SK-N-SH (cell line): ENCODE measurements around the gene JAZF1. TPM values are rescaled to one million over a fixed set of nuclear protein-coding genes. Genes with fewer than 3 reads are reported as not detected.

Experiments
- CTCF ChIA-PET: fragments of 300-600, 350-600 bp; formaldehyde crosslinking; extraction: SDS; loops from one replicate; lab custom pipeline; 2021; lab: Yijun Ruan, JAX
- POLR2A ChIA-PET: fragments of 350-600 bp; sonication (Branson Sonifier 250); formaldehyde crosslinking; extraction: SDS; loops from one replicate; lab custom pipeline; 2020; ENCODE audit warnings: antibody characterized with exemption, inconsistent platforms; lab: Yijun Ruan, JAX
- DNase-seq: peaks from one replicate; pipeline ENCODE4 v3.0.0; 2012
- H2AFZ ChIP-seq: fragments of 200-600 bp; sonication (generic); 2 replicates; pipeline ENCODE4 v1.8.1; 2016; ENCODE audit warnings: antibody characterized with exemption, mild to moderate bottlenecking, low read depth
- H3F3A ChIP-seq: fragments of 200-600 bp; sonication (generic); replicated peaks from 2 replicates; pipeline ENCODE3; 2016; ENCODE audit warnings: antibody characterized with exemption, mild to moderate bottlenecking; ENCODE audit not compliant: insufficient read depth
- H3K27ac ChIP-seq, 2 experiments: fragments of 200-500 bp in 1 of 2; fragments of 200-600 bp in 1 of 2; sonication (Bioruptor generic) in 1 of 2; sonication (generic), shearing (Covaris generic) in 1 of 2; 2 replicates each; pipeline versions ENCODE4 v1.5.1 to v1.6.1; 2014 to 2016; ENCODE audit warnings: low read depth in 2 of 2, inconsistent platforms in 1 of 2, low read length in 1 of 2, mild to moderate bottlenecking in 1 of 2, mixed read lengths in 1 of 2
- H3K27me3 ChIP-seq: fragments of 200-600 bp; sonication (generic), shearing (Covaris generic); 2 replicates; pipeline ENCODE4 v1.6.1; 2016; ENCODE audit warnings: mixed run types; ENCODE audit not compliant: insufficient read depth
- H3K36me3 ChIP-seq, 2 experiments: fragments of 200-500 bp in 1 of 2; fragments of 200-600 bp in 1 of 2; sonication (Bioruptor generic) in 1 of 2; sonication (generic) in 1 of 2; replicated peaks in 1 of 2; 2 replicates each; pipeline versions ENCODE3 to v1.5.1; 2014 to 2016; ENCODE audit warnings: low read length in 1 of 2, mild to moderate bottlenecking in 1 of 2; ENCODE audit not compliant: insufficient read depth in 2 of 2, control insufficient read depth in 1 of 2
- H3K4me1 ChIP-seq, 2 experiments: fragments of 200-500 bp in 1 of 2; fragments of 200-600 bp in 1 of 2; sonication (Bioruptor generic) in 1 of 2; sonication (generic), shearing (Covaris generic) in 1 of 2; 2 replicates each; pipeline versions ENCODE4 v1.5.1 to v1.6.1; 2014 to 2016; ENCODE audit warnings: low read depth in 1 of 2, low read length in 1 of 2, mixed run types in 1 of 2; ENCODE audit not compliant: insufficient read depth in 2 of 2, control insufficient read depth in 1 of 2
- H3K4me2 ChIP-seq: fragments of 200-600 bp; sonication (generic), shearing (Covaris generic); 2 replicates; pipeline ENCODE4 v1.6.1; 2017; ENCODE audit warnings: mixed run types
- H3K4me3 ChIP-seq, 2 experiments: fragments of 200-500 bp in 1 of 2; fragments of 200-600 bp in 1 of 2; sonication (Bioruptor generic) in 1 of 2; sonication (generic), shearing (Covaris generic) in 1 of 2; 2 replicates each; pipeline versions ENCODE4 v1.5.1 to v1.8.1; 2014 to 2016; ENCODE audit warnings: low read depth in 2 of 2, inconsistent platforms in 1 of 2, low read length in 1 of 2, mild to moderate bottlenecking in 1 of 2, mixed read lengths in 1 of 2, moderate library complexity in 1 of 2
- H3K79me2 ChIP-seq: fragments of 200-600 bp; sonication (generic); 2 replicates; pipeline ENCODE4 v1.8.1; 2017; ENCODE audit warnings: mild to moderate bottlenecking; ENCODE audit not compliant: insufficient read depth
- H3K9ac ChIP-seq: fragments of 200-600 bp; sonication (generic); 2 replicates; pipeline ENCODE4 v1.6.1; 2017; ENCODE audit warnings: mixed run types
- H3K9me2 ChIP-seq: fragments of 200-600 bp; sonication (generic); 2 replicates; pipeline ENCODE4 v1.6.1; 2017; ENCODE audit warnings: mixed run types
- H3K9me3 ChIP-seq: fragments of 200-600 bp; sonication (generic); 2 replicates; pipeline ENCODE4 v1.6.1; 2017; ENCODE audit warnings: mixed run types, mild to moderate bottlenecking, moderate library complexity
- H4K20me1 ChIP-seq: fragments of 200-600 bp; sonication (generic); 2 replicates; pipeline ENCODE4 v1.6.1; 2017; ENCODE audit warnings: mild to moderate bottlenecking, mixed run types; ENCODE audit not compliant: insufficient read depth
- FOSL2 ChIP-seq: IDR thresholded peaks from 2 replicates; pipeline ENCODE4 v1.4.0; 2012; ENCODE audit warnings: low read depth, mild to moderate bottlenecking, moderate library complexity, borderline replicate concordance
- FOXM1 ChIP-seq: IDR thresholded peaks from 2 replicates; pipeline ENCODE4 v1.4.0; 2012; ENCODE audit warnings: low read depth, mild to moderate bottlenecking
- MEF2A ChIP-seq: IDR thresholded peaks from 2 replicates; pipeline ENCODE4 v1.4.0; 2012; ENCODE audit warnings: low read depth, borderline replicate concordance
- NRF1 ChIP-seq: IDR thresholded peaks from 2 replicates; pipeline ENCODE4 v1.6.1; 2012; ENCODE audit warnings: low read depth, mild to moderate bottlenecking, low read length
- POLR2AphosphoS5 ChIP-seq: IDR thresholded peaks from 2 replicates; pipeline ENCODE4 v1.6.1; 2012; ENCODE audit warnings: low read depth, low read length
- RAD21 ChIP-seq: IDR thresholded peaks from 2 replicates; pipeline ENCODE4 v1.6.1; 2012; ENCODE audit warnings: mild to moderate bottlenecking, low read length
- RCOR1 ChIP-seq: fragments of 150-350 bp; IDR thresholded peaks from 2 replicates; pipeline ENCODE4 v1.6.1; 2017; ENCODE audit warnings: antibody characterized with exemption, low read length
- RXRA ChIP-seq: IDR thresholded peaks from 2 replicates; pipeline ENCODE4 v1.4.0; 2012; ENCODE audit warnings: low read depth, mild to moderate bottlenecking, borderline replicate concordance
- WGBS: methylation state at CpG from one replicate; pipeline ENCODE4 v1.1.6; 2017; ENCODE audit warnings: low lambda C conversion rate; 5-methylcytosine and 5-hydroxymethylcytosine counted together
- polyA plus RNA-seq, 3 experiments: library from polyadenylated mRNA; depleted of rRNA; stranded (reverse); fragments of >200 nt; gene quantifications; 2 replicates each; pipeline ENCODE4 v1.2.3, GENCODE V29; 2012
- TF ChIP-seq, protein P1 (sequence below): fragments of 150-350 bp; IDR thresholded peaks from 2 replicates; pipeline ENCODE4 v1.6.1; 2017; ENCODE audit warnings: antibody characterized with exemption, low read length, low read depth, borderline replicate concordance
- TF ChIP-seq, protein P2 (sequence below): IDR thresholded peaks from 2 replicates; pipeline ENCODE4; 2012

Gene JAZF1
- polyA plus RNA-seq, 1 of the 3 experiments (the other 2 are of a cell fraction) = 1.7 TPM

DNA sequence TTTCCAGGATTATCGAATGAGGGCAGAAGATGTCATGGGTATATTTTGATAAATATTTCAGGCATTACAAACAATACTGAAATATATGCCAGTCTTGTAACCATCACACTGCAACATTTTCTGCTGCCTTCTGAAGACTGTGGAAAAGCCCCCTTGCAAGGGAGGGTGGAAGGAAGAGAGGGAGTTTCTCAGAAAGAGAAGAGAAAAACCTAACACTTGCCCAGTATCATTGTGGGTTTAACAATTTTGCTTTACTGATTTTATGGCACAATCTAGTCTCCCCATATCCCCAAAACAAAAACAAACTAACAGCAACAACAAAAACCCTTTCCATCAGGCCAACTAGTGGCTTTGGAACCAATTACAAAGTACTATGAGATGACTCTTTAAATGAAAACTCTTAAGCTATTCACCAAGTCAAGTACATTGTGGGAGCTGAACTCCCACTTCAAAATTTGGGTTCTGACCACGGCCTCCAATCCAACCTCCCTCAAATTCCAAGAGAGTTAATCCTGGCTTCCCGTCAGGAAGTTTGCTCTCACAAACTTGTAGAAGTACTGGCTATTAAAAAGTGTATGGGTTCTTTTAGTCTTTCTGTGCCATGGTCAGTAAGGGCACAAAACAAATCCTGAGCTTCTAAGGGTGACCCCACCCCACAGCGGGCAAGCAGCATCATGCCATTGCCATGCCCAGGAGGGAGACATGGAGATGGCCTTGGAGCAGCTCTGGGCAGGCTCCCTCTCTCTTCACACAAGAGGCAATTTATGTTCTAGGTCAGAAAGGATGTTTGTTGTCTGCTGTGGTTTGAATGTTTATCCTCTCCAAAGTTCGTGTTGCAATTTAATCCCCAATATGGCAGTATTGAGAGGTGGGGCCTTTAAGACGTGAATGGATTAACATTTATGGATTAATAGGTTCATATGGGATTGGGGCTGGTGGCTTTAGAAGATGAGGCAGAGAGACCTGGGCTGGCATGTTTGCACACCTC lies 96.3 kb downstream of the JAZF1 start:
- no peaks in the 10 kb centered on the region for H3K9me3 ChIP-seq
- DNase-seq = no peak
- H2AFZ ChIP-seq = no peak overlapping the region
- no peak overlapping the region for H3K4me2 ChIP-seq
- no peaks in the 10 kb centered on the region for H3K9me2 ChIP-seq
- POLR2A ChIA-PET = interaction anchor here (0.6 kb wide), 1 partner anchor 87 kb away, joined by 4 read pairs; no protein-coding TSS in a partner anchor
- no peaks in the 10 kb centered on the region for H4K20me1 ChIP-seq
- CTCF ChIA-PET = interaction anchor here (0.6 to 25.0 kb wide), 8 partner anchors 10 to 888 kb away, joined by 3 to 651 read pairs (median 6); no protein-coding TSS in a partner anchor
- TF ChIP-seq RCOR1 = no peak
- TF ChIP-seq MEF2A = no peak
- no peak for TF ChIP-seq FOXM1
- TF ChIP-seq RAD21 = no peak
- TF ChIP-seq POLR2AphosphoS5 = no peak
- TF ChIP-seq NRF1 = no peak
- TF ChIP-seq, protein P1, sequence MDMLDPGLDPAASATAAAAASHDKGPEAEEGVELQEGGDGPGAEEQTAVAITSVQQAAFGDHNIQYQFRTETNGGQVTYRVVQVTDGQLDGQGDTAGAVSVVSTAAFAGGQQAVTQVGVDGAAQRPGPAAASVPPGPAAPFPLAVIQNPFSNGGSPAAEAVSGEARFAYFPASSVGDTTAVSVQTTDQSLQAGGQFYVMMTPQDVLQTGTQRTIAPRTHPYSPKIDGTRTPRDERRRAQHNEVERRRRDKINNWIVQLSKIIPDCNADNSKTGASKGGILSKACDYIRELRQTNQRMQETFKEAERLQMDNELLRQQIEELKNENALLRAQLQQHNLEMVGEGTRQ = no peak
- H3K79me2 ChIP-seq = no peaks in the 10 kb centered on the region
- no peak overlapping the region for H3K4me3 ChIP-seq
- H3K27me3 ChIP-seq = no peaks in the 10 kb centered on the region
- peaks cover 0 to 8% of the 10 kb centered on the region in 2 experiments; a peak in 1 of 4 replicates for H3K4me1 ChIP-seq
- no peak overlapping the region for H3K9ac ChIP-seq
- H3F3A ChIP-seq = no peaks in the 10 kb centered on the region
- H3K36me3 ChIP-seq = no peaks in the 10 kb centered on the region
- 92% methylated on average over 6 of the region's 6 CpGs for WGBS
- H3K27ac ChIP-seq = no peak overlapping the region

DNA sequence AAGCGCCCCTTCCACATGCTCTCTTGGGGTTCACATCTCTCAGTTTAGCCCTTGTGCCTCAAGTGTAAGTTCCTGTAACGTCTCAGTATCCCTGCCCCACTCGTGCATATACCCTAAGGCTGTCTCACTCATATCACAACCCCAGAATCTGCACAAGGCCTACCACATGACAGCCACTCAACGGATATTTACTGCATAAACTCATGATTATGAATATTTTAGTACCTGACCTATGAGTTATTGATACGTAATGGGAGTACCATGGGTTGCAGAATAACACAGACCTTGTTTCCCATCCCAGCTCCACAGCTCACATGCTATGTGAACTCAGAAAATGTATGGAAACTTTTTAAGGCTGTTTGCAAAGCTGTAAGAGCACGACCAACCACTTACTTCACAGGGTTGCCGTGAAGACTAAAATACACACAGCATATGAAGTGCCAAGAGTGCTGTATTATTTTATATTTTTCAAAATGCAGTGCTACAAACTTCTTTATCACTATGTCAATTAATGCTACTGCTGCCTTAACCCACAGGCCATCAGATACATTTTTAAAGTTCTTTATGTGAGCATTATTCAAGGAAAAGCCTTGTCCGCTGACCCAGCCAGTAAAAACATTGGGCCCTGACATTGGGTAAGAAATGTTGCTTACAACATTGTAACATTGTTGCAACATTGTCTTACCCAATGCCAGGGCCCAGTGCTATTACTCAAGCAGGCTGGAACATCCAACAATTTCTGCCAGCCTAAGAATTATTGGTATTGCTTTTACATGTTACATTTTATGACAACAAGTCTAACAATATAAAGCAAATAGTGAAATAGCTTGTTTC lies 97.2 kb downstream of the JAZF1 start:
- Histone ChIP-seq H3K4me2 (no peak overlapping the region), H3K27me3 (no peaks in the 10 kb centered on the region), H3K36me3 (no peaks in the 10 kb centered on the region), H3K4me1 (peaks cover 0 to 8% of the 10 kb centered on the region in 2 experiments; a peak in 1 of 4 replicates), H3K4me3 (no peak overlapping the region), H3K9me2 (no peaks in the 10 kb centered on the region), H3F3A (no peaks in the 10 kb centered on the region), H4K20me1 (no peaks in the 10 kb centered on the region), H3K27ac (no peak overlapping the region), H2AFZ (no peak overlapping the region), H3K9me3 (no peaks in the 10 kb centered on the region), H3K9ac (no peak overlapping the region), H3K79me2 (no peaks in the 10 kb centered on the region)
- ChIA-PET POLR2A (no interaction called here), CTCF (interaction anchor here (0.6 to 25.0 kb wide), 6 partner anchors 11 to 75 kb away, joined by 3 to 651 read pairs (median 20); no protein-coding TSS in a partner anchor)
- TF ChIP-seq, protein P2, sequence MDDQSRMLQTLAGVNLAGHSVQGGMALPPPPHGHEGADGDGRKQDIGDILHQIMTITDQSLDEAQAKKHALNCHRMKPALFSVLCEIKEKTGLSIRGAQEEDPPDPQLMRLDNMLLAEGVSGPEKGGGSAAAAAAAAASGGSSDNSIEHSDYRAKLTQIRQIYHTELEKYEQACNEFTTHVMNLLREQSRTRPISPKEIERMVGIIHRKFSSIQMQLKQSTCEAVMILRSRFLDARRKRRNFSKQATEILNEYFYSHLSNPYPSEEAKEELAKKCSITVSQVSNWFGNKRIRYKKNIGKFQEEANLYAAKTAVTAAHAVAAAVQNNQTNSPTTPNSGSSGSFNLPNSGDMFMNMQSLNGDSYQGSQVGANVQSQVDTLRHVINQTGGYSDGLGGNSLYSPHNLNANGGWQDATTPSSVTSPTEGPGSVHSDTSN = no peak
- no peak for TF ChIP-seq RXRA
- TF ChIP-seq POLR2AphosphoS5 = no peak
- TF ChIP-seq FOSL2 = no peak
- WGBS = 83% methylated on average over 8 of the region's 8 CpGs
- no peak for DNase-seq
